ENCODE data around the gene KRTAP9-2.
"Not testable (repeated sequence)": the region's sequence is repeated elsewhere in the genome, so short reads cannot be mapped to it uniquely, and the experiment has no call there.

KRTAP9-2 gene

DNA sequence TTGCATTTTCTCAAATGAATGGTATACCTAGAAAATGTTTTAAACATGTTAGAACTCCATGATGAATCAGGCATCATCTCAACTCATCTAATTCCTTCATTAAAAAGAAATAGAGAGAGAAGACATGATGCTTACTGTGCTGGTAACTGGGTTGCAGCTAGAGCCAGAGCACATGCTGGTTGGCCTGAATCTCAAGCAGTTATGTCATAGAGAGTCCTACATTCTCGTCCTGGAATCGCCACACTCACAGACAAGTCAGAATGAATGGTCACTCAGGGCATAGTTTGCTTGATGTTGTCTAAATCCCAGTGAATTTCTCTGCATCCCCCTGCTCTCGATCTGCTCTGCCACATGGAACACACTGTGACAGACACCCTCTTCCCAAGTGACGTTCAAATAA, 10.7 kb downstream of the KRTAP9-2 start:
- DNase-seq (ENCODE audit: low spot score): not testable (repeated sequence)

DNA sequence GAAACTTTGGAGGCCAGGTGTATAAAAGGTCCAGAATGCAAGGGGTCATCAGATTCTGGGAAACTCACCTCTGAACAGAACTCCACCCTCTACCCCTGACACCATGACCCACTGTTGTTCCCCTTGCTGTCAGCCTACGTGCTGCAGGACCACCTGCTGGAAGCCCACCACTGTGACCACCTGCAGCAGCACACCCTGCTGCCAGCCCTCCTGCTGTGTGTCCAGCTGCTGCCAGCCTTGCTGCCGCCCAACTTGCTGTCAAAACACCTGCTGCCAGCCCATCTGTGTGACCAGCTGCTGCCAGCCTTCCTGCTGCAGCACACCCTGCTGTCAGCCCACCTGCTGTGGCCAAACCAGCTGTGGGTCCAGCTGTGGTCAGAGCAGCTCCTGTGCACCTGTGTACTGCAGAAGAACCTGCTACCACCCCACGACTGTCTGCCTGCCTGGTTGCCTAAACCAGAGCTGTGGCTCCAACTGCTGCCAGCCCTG, 11.5 kb downstream of the KRTAP9-2 start, which contains the start of gene KRTAP9-8:
Gene KRTAP9-8 (plus strand): TSS at position 51 of the 489 bp plus-strand sequence. CDS start 53 bp downstream, at position 104.
- DNase-seq (ENCODE audit: low spot score): not testable (repeated sequence)

DNA sequence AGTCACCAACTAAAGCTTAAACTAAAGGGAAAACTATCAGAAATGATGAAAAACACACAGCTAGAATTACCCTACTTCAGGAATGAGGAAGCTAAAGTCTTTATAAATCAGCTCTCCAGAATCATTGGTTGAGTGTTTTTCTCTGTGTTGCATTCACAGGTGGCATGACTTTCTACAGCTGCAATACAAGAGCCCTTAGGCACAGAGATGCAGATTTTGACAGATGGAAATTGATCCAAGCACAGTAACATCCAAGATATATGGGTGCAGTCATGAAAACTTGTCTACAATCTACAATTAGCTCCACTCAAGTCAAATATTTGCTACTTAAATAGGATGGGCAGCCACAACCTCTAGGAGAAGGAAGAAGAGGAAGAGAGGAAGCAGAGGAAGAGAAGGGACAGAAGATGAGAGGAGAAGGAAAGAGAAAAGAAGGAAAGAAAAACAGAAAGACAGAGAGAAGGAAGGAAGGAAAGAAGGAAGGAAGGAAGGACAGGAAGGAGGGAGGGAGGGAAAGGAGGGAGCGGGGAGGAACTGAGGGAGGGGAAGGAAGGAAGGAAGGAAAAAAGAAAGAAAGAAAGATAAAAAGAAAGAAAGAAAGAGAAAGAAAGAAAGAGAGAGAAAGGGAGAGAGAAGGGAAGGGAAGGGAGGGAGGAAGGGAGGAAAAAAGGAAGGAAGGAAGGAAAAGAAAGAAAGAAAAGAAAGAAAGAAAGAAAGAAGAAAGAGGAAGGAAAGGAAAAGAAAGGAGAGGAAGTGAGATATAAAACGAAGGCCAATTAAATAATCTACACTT, 20.7 kb downstream of the KRTAP9-2 start:
- DNase-seq (ENCODE audit: low spot score): not testable (repeated sequence)

DNA sequence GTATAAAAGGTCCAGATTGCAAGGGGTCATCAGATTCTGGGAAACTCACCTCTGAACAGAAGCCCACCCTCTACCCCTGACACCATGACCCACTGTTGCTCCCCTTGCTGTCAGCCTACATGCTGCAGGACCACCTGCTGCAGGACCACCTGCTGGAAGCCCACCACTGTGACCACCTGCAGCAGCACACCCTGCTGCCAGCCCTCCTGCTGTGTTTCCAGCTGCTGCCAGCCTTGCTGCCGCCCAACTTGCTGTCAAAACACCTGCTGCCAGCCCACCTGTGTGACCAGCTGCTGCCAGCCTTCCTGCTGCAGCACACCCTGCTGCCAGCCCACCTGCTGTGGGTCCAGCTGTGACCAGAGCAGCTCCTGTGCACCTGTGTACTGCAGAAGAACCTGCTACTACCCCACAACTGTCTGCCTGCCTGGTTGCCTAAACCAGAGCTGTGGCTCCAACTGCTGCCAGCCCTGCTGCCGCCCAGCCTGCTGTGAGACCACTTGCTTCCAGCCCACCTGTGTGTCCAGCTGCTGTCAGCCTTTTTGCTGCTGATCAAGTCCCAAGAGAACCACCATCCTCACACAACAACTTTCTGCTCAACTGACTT, 23.3 kb downstream of the KRTAP9-2 start, which contains the start of gene KRTAP9-4:
Gene KRTAP9-4 (plus strand): TSS at position 51 of the 604 bp plus-strand sequence. CDS start 34 bp downstream, at position 85.
- DNase-seq (ENCODE audit: low spot score): not testable (repeated sequence)

DNA sequence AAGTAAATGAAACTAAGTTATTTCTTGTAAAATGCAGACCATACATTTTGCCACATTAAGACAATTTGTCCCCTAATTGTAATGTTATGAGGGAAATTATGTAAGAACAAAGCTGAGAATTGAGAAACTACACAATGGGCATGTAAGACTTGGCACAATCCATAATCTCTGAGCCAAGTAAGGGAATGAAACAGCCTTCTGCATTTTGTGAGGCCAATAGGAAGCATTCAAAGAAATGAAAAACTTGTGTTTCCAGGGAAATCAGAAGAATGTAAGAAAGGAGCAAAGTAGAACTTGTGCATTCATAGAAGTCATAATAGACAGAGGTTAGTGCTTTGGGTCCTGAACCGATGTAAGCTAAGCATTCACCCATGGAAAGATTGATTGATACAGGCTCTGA, 24.8 kb downstream of the KRTAP9-2 start:
- DNase-seq (ENCODE audit: low spot score): no peak

DNA sequence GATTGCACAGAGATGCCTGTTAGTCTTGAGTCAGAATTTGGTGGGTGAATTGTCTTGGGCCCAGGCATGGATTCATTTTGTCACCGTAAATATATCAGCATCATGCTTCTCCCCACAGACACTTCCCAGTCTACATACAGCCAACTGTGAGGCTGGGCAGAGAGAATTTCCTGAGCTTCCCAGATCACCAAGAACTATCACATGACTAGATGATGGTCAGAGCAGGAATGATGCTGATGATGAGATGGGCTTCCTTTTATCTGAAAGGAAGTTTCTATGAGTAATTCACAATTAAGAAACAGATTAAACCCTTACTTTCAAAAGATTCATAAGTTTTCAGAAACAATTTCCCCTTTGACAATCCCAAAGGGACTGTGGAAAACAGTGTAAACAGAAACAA, 28.4 kb downstream of the KRTAP9-2 start:
- DNase-seq (ENCODE audit: low spot score): no peak

DNA sequence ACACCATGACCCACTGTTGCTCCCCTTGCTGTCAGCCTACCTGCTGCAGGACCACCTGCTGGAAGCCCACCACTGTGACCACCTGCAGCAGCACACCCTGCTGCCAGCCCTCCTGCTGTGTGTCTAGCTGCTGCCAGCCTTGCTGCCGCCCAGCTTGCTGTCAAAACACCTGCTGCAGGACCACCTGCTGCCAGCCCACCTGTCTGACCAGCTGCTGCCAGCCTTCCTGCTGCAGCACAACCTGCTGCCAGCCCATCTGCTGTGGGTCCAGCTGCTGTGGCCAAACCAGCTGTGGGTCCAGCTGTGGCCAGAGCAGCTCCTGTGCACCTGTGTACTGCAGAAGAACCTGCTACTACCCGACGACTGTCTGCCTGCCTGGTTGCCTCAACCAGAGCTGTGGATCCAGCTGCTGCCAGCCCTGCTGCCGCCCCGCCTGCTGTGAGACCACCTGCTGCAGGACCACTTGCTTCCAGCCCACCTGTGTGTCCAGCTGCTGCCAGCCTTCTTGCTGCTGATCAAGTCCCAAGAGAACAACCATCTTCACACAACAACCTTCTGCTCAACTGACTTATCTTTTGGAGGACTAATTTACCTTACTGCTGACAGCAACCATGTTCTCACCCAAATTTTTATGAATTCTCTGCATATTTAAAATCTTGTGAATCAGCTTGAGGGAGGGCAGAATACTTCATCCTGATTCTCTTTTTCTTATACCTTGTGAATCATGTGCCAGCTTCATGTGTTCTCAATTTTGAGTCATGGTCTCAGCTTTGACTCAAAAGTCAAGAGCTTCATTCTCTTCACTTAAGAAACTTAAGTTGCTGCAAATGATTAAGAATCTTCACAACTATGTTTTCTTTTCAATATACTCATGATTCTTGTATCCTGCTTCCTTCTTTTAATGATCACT, 29.2 kb downstream of the KRTAP9-2 start, which contains the start of gene KRTAP9-9:
Gene KRTAP9-9 (plus strand): TSS at position 4 of the 910 bp plus-strand sequence.
- not testable (repeated sequence) for DNase-seq (ENCODE audit: low spot score)

DNA sequence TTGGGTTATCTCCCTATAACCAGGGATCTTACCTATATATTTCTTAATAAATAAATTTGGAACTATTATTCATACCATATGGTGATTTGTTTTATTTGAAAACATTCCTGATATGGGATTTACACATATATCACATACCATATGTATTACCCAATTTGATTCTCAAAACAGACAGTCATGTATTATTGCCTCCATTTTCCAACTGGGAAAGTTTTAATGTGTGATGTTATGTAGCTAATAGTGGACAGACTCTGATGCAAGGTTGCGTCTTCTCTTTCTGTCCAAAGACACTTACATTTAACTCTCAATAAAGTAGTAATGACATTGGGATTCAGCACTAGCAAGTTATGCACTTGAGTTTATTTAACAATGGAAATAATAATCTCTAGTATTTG, 29.8 kb downstream of the KRTAP9-2 start:
- DNase-seq (ENCODE audit: low spot score): no peak

DNA sequence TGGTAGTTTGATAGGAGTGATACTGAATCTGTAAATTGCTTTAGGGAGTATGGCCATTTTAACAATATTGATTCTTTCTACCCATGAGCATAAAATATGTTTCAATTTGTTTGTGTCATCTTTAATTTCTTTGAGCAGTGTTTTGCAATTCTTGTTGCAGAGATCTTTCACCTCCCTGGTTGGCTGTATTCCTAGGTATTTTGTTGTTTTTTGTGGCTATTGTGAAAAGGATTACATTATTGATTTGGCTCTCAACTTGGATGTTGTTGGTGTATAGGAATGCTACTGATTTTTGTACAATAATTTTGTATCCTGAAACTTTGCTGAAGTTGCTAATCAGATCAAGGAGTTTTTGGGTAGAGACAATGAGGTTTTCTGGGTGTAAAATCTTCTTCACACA, 32.0 kb downstream of the KRTAP9-2 start:
- no peak for DNase-seq (ENCODE audit: low spot score)

DNA sequence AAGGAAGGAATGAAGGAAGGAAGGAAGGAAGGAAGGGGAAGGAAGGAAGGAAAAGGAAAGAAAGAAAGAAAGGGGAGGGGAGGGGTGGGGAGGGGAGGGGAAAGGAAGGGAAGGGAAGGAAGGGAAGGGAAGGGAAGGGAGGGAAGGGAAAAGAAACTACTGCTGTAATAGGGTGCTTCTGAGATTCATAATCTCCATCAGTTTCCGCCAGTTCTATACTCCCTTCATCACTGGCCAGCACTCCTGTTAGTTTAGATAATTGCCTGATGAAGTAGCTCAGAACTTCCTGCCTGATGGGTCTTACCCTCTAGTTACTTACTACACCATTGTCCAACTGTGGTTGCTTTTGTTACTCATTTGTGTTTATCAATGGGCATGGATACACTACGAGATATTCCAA, 36.8 kb downstream of the KRTAP9-2 start:
- no peak for DNase-seq (ENCODE audit: low spot score)

DNA sequence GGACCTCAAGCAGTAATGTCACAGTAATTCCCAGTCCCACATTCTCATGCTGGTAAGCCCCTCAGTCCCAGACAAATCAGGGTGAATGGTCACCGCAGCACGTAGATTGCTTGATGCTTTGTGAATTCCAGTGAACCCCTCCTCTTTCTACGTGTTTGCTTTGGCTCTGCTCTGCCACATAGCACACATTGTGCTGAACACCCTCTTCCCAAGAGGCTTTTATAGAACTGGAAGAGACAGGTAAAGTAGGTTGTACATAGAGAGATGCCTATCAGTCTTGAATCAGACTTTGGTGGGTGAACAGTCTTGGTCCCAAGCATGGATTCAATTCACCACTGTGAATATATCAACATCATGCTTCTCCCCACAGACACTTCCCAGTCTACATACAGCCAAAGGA, 38.2 kb downstream of the KRTAP9-2 start:
- no peak for DNase-seq (ENCODE audit: low spot score)

DNA sequence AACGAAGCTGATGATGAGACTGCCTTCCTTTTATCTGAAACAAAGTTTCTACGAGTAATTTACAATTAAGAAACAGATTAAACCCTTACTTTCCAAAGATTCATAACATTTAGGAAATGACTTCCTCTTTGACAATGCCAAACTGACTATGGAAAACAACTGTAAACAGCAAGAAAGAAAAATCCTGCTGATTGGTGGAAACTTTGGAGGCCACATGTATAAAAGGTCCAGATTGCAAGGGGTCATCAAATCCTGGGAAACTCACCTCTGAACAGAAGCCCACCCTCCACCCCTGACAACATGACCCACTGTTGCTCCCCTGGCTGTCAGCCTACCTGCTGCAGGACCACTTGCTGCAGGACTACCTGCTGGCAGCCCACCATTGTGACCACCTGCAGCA, 38.6 kb downstream of the KRTAP9-2 start, which contains the start of gene KRTAP9-6:
Gene KRTAP9-6 (plus strand): TSS at position 301 of the 400 bp plus-strand sequence. CDS start 0 bp downstream, at position 301.
- DNase-seq (ENCODE audit: low spot score): no peak

DNA sequence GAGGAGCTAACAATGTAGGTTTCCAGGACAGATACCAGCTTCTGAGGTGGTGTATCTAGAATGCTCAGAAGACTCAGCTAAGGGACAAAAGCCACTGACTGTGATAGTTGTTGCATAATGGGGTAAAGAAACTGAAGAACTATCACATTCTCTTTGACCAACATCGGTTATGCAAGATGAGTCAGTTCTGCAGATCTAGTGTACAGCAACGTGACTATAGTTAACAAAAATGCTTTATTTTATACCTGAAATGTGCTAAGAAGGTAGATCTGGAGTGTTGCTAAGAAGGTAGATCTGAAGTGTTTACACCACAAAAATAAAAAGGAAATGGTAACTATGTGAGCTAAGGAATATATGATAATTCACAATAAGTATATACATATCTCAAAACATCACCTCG, 41.3 kb downstream of the KRTAP9-2 start:
- DNase-seq (ENCODE audit: low spot score): no peak

DNA sequence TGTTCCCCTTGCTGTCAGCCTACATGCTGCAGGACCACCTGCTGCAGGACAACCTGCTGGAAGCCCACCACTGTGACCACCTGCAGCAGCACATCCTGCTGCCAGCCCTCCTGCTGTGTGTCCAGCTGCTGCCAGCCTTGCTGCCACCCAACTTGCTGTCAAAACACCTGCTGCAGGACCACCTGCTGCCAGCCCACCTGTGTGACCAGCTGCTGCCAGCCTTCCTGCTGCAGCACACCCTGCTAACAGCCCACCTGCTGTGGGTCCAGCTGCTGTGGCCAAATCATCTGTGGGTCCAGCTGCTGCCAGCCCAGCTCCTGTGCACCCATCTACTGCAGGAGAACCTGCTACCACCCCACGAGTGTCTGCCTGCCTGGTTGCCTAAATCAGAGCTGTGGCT, 44.9 kb downstream of the KRTAP9-2 start:
- DNase-seq (ENCODE audit: low spot score): not testable (repeated sequence)

DNA sequence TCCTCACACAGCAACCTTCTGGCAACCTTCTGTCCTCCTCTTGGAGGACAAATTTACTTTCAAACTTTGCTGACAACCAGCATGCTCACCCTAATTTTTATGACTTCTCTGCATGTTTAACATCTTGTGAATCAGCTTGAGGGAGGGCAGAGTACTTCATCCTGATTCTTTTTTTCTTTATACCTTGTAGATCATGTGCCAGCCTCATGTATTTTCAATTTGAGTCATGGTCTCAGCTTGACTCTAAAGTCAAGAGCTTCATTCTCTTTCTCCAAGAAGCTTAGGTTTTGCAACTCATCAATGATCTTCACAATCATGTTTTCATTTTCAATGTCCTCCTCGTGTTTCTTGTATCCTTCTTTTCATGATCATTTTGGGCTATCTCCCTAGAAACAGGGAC, 45.4 kb downstream of the KRTAP9-2 start:
- DNase-seq (ENCODE audit: low spot score): no peak

DNA sequence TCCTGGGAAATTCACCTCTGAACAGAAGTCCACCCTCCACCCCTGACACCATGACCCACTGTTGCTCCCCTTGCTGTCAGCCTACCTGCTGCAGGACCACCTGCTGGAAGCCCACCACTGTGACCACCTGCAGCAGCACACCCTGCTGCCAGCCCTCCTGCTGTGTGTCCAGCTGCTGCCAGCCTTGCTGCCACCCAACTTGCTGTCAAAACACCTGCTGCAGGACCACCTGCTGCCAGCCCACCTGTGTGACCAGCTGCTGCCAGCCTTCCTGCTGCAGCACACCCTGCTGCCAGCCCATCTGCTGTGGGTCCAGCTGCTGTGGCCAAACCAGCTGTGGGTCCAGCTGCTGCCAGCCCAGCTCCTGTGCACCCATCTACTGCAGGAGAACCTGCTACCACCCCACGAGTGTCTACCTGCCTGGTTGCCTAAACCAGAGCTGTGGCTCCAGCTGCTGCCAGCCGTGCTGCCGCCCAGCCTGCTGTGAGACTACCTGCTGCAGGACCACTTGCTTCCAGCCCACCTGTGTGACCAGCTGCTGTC, 49.3 kb downstream of the KRTAP9-2 start, which contains the start of gene KRTAP9-7:
Gene KRTAP9-7 (plus strand): TSS at position 51 of the 543 bp plus-strand sequence. CDS start 0 bp downstream, at position 51.
- not testable (repeated sequence) for DNase-seq (ENCODE audit: low spot score)
